HFF-Myc (cell line): ENCODE data around the gene ABHD12.

Source experiments
- DNase-seq: peaks from one replicate; pipeline ENCODE4 v3.0.0-alpha.2; 2011; ENCODE audit warnings: low read depth; ENCODE audit errors: extremely low read depth
- H3K4me3 ChIP-seq: replicated peaks from 2 replicates; pipeline ENCODE4 v1.5.1; 2011; ENCODE audit warnings: low read depth, mild to moderate bottlenecking, control low read depth, low read length
- TF ChIP-seq, protein P1 (sequence below): IDR thresholded peaks from 2 replicates; pipeline ENCODE4 v1.5.1; 2012; ENCODE audit warnings: mild to moderate bottlenecking, low read depth, low read length, control low read depth; ENCODE audit errors: missing control alignments

ABHD12 gene

DNA sequence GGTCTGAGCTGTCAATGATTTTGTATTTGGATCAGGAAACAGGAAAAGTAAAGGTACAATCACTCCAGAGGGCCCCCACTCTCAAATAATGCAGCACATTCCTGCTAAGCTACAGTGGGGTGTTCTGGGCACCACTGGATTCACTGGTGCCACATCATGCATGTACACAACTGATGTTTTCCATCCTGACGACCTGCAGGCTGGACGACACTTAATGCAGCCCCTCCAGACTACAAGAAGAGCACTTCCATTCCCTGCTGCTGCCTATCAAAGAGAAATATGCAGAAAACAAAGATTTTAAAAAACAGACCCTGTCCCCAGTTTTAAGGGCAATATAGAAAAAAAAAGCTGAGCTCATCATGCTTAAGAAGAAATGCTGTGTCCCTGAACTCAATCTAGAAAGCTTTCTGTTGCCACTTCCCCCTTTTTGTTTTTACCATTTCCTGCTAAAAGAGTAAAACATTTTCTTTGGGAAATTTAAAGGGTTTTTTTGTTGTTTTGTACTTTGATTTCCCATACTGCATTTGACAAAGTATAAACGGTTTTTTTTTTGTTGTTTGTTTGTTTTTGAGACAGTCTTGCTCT, 35.5 kb downstream of the ABHD12 start:
- no peak overlapping the region for H3K4me3 ChIP-seq
- DNase-seq, result no peak
- TF ChIP-seq, protein P1, sequence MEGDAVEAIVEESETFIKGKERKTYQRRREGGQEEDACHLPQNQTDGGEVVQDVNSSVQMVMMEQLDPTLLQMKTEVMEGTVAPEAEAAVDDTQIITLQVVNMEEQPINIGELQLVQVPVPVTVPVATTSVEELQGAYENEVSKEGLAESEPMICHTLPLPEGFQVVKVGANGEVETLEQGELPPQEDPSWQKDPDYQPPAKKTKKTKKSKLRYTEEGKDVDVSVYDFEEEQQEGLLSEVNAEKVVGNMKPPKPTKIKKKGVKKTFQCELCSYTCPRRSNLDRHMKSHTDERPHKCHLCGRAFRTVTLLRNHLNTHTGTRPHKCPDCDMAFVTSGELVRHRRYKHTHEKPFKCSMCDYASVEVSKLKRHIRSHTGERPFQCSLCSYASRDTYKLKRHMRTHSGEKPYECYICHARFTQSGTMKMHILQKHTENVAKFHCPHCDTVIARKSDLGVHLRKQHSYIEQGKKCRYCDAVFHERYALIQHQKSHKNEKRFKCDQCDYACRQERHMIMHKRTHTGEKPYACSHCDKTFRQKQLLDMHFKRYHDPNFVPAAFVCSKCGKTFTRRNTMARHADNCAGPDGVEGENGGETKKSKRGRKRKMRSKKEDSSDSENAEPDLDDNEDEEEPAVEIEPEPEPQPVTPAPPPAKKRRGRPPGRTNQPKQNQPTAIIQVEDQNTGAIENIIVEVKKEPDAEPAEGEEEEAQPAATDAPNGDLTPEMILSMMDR, result no peak

DNA sequence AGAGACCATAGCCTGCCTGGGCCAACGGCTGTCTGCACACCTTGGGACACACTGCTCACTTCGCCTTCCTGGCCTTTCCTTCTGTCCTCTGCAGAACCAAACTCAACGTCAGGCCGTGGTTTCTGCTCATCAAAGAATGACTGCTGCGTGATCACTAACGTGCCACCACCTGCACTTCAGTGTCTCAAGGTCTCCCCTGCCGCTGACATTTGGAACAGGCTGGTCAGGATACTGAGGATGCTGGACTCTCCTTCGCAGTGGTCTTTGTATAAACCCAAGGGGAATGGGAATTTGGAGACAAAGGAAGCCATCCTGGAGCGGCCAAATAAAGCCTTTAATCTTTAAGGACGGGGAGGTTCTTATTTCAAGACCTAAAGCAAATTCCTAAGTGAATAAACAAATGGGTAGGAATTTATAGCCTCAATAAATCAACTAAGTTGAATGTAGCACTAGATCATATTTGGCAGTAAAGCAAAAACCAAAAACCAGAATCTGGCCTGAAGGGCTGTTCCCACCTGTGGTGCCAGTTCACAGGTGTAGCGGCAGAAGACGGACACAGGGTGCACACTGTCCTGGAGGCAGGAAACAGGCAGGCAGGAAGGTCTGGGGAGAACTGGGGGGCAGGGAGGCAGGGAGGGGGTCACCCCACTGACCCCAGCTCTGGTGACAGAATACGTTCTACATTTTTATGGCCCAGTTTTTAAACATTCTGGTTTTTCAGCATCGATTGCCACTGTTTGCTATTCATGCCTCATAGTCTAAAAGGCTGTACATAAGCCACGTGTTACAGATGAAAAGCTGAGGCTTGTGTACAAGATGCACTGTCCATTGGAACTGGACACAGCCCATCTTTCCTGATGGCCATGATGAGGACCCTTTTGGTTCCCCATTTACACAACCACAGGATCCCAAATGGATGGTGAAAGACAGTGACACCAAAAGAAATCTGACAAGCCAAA, 36.6 kb downstream of the ABHD12 start:
- TF ChIP-seq, protein P1, result no peak
- DNase-seq, result no peak
- no peak overlapping the region for H3K4me3 ChIP-seq

DNA sequence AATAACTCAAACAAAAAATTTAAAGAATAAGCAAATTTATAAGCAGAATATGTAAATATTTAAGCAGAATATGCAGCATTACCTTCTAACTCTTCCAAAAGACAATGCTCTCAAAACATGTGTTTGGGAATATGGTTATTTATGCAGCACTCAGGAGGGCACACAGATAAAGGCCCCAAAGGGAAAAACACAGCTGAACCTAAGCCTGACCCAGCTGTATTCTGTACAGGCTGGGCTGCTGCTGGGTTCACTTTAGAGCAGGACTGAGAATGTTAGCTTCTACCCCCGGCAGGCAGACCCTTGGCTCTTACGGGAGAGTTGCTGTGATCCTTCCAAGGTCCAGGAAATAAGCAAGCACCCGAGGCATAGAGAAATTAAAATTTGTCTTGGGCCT, 37.3 kb downstream of the ABHD12 start:
- TF ChIP-seq, protein P1, result no peak
- no peak overlapping the region for H3K4me3 ChIP-seq
- no peak for DNase-seq

DNA sequence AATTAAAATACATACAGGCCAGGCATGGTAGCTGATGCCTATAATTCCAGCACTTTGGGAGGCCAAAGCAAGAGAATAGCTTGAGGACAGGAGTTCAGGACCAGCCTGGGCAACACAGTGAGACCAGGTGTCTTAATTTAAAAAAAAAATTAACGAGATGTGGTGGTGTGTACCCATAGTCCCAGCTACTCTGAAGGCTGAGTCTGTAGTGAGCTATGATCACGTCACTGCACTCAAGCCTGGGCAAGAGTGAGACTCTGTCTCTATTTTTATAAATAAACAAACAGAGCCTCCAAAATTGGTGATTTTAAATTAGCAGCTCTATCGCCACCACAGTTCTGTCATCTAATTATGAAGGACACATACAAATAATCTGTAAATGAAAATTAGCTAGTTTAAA, 37.9 kb downstream of the ABHD12 start:
- TF ChIP-seq, protein P1, result no peak
- DNase-seq, result no peak
- H3K4me3 ChIP-seq, result no peak overlapping the region

DNA sequence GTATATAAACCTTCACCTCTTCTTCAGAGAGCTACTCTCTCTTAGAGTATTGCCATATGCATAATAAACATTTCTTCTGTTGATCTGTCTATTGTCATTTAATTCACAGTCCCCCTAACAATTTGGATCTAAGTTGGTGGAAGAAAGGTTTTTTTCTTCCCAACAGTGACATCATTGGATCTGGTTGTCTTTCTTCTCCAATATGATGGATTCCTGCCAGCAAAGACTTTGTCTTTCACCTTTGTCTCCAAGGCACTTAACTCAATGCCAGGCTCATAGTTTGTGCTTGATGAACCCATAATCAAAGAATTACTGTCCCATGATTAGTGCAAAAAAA, 39.6 kb downstream of the ABHD12 start:
- no peak for DNase-seq
- TF ChIP-seq, protein P1, result no peak
- no peak overlapping the region for H3K4me3 ChIP-seq

DNA sequence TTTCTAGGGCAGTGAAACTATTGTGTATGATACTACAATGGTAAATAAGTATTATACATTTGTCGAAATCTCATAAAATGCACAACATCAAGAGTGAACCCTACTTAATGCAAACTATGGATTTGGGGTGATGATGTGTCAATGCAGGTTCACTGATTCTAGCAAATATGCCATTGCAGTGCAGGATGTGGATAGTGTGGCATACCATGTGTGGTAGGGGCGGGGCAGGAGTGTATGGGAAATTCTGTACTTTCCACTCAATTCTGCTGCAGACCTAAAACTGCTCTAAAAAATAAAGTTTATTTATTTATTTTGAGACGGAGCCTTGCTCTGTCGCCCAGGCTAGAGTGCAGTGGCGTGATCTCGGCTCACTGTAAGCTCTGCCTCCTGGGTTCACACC, 44.3 kb downstream of the ABHD12 start:
- TF ChIP-seq, protein P1, result no peak
- no peak overlapping the region for H3K4me3 ChIP-seq
- no peak for DNase-seq
